Prostate gland (tissue), 2 donors: ENCODE measurements around the gene LDLRAD4. TPM values are rescaled to one million over a fixed set of nuclear protein-coding genes. Genes with fewer than 3 reads are reported as not detected.

Experiments used
- DNase-seq: peaks from one replicate; pipeline ENCODE4 v3.0.0-alpha.2; 2019; ENCODE audit warnings: low spot score
- H3K27ac ChIP-seq, 2 donors: fragments of 200-600 bp; sonication (generic); 2 replicates each; pipeline ENCODE4 v1.5.1; 2017 to 2019
- H3K27me3 ChIP-seq: fragments of 200-600 bp; sonication (generic); replicated peaks from 2 replicates; pipeline ENCODE4 v1.5.1; 2019; ENCODE audit not compliant: insufficient read depth
- H3K36me3 ChIP-seq, 2 donors: fragments of 200-600 bp; sonication (generic); 1 replicate in 1 of 2; 2 replicates in 1 of 2; pipeline versions ENCODE4 v1.5.1 to v1.8.1; 2017 to 2019
- H3K4me1 ChIP-seq: fragments of 200-600 bp; sonication (generic); replicated peaks from 2 replicates; pipeline ENCODE4 v1.5.1; 2019
- H3K4me3 ChIP-seq, 2 donors: fragments of 200-600 bp; sonication (generic); 2 replicates each; pipeline ENCODE4 v1.5.1; 2017 to 2019
- H3K9me3 ChIP-seq: fragments of 200-600 bp; sonication (generic); 2 replicates; pipeline ENCODE4 v1.5.1; 2017
- CTCF ChIP-seq, 4 experiments: fragments of 200-600 bp in 2 of 4; fragments of 450-650 bp in 2 of 4; sonication (generic) in 2 of 4; IDR thresholded peaks; 1 replicate in 3 of 4; 2 replicates in 1 of 4; pipeline ENCODE4 v1.5.1; 2016 to 2019; ENCODE audit warnings: antibody characterized with exemption in 4 of 4, mild to moderate bottlenecking in 2 of 4, moderate library complexity in 2 of 4
- POLR2A ChIP-seq: fragments of 450-650 bp; IDR thresholded peaks from one replicate; pipeline ENCODE4 v1.6.1; 2016; ENCODE audit warnings: antibody characterized with exemption, mild to moderate bottlenecking
- POLR2AphosphoS5 ChIP-seq: sonication (generic); formaldehyde crosslinking; IDR thresholded peaks from one replicate; pipeline ENCODE4 v1.6.1; 2017; ENCODE audit warnings: antibody characterized with exemption
- WGBS: methylation state at CpG from one replicate; pipeline ENCODE4 v1.1.5; 2018; 5-methylcytosine and 5-hydroxymethylcytosine counted together
- intact Hi-C: fragments of 100-400 bp; cut with DNase I; formaldehyde crosslinking; loops from one replicate; pipeline ENCODE4 v1.14.2; 2022
- total RNA-seq, 2 donors: library from RNA; depleted of rRNA; stranded (reverse); fragments of >200 nt; gene quantifications; one replicate each; pipeline ENCODE4 v1.1.0, GENCODE V29; 2016

The LDLRAD4 gene
- total RNA-seq, 2 donors from 2014 or later = 59.9 to 107 TPM

GRCh38 chr18:13239171-13239956, 20.8 kb downstream of the LDLRAD4 start:
- 92% methylated on average over 13 of the region's 13 CpGs for WGBS
- H3K27ac ChIP-seq = no peak overlapping the region
- no peaks in the 10 kb centered on the region for H3K27me3 ChIP-seq
- no peaks in the 10 kb centered on the region for H3K4me1 ChIP-seq
- H3K9me3 ChIP-seq = no peaks in the 10 kb centered on the region
- no peaks in the 10 kb centered on the region for H3K36me3 ChIP-seq
- TF ChIP-seq CTCF (IDR thresholded peaks at IDR 0.05) (no peak), POLR2A (no peak), POLR2AphosphoS5 (no peak)
- no peak overlapping the region for H3K4me3 ChIP-seq
- intact Hi-C loops = loop anchor here (10.0 kb wide), 1 partner anchor 55 kb away; no protein-coding TSS in a partner anchor
- DNase-seq = no peak

- WGBS = 98% methylated on average over 15 of the region's 15 CpGs
- Histone ChIP-seq H3K4me3 (no peak overlapping the region), H3K36me3 (no peaks in the 10 kb centered on the region), H3K27me3 (no peaks in the 10 kb centered on the region), H3K9me3 (no peaks in the 10 kb centered on the region), H3K27ac (no peak overlapping the region), H3K4me1 (no peaks in the 10 kb centered on the region)
- intact Hi-C loops = no loop called here
- no peak for DNase-seq
- TF ChIP-seq POLR2AphosphoS5 = no peak
- no peak for TF ChIP-seq CTCF (IDR thresholded peaks at IDR 0.05)
- TF ChIP-seq POLR2A = no peak
Measured at GRCh38 chr18:13240060-13240725, 21.6 kb downstream of the LDLRAD4 start.

GRCh38 chr18:13241083-13241892, 22.7 kb downstream of the LDLRAD4 start:
- H3K27ac ChIP-seq = no peak overlapping the region
- no peak overlapping the region for H3K4me3 ChIP-seq
- DNase-seq = no peak
- intact Hi-C loops = no loop called here
- no peaks in the 10 kb centered on the region for H3K4me1 ChIP-seq
- no peaks in the 10 kb centered on the region for H3K27me3 ChIP-seq
- H3K36me3 ChIP-seq = no peaks in the 10 kb centered on the region
- WGBS = 96% methylated on average over 31 of the region's 31 CpGs
- no peak for TF ChIP-seq POLR2AphosphoS5
- no peak for TF ChIP-seq CTCF (IDR thresholded peaks at IDR 0.05)
- no peak for TF ChIP-seq POLR2A
- no peaks in the 10 kb centered on the region for H3K9me3 ChIP-seq

- Histone ChIP-seq H3K27ac (no peak overlapping the region), H3K9me3 (no peaks in the 10 kb centered on the region), H3K4me3 (no peak overlapping the region), H3K36me3 (no peaks in the 10 kb centered on the region), H3K27me3 (no peaks in the 10 kb centered on the region), H3K4me1 (no peaks in the 10 kb centered on the region)
- intact Hi-C loops = no loop called here
- whole genome bisulfite sequencing = 95% methylated on average over 13 of the region's 13 CpGs
- TF ChIP-seq CTCF (IDR thresholded peaks at IDR 0.05) = no peak
- TF ChIP-seq POLR2AphosphoS5 = no peak
- TF ChIP-seq POLR2A = no peak
- no peak for DNase-seq
Measured at GRCh38 chr18:13241893-13242175, 23.3 kb downstream of the LDLRAD4 start.
